Breast epithelium (tissue), 3 donors: ENCODE results near the gene TXNRD1.

ENCODE experiments used
- POLR2A ChIP-seq: fragments of 450-650 bp; IDR thresholded peaks from one replicate; pipeline ENCODE4 v1.6.1; 2016; ENCODE audit warnings: antibody characterized with exemption, mild to moderate bottlenecking, moderate library complexity
- POLR2AphosphoS5 ChIP-seq, 3 donors: sonication (generic); formaldehyde crosslinking; IDR thresholded peaks; one replicate each; pipeline ENCODE4 v1.6.1; 2017; ENCODE audit warnings: antibody characterized with exemption in 3 of 3
- TF ChIP-seq, protein P1 (sequence below), 3 donors: fragments of 450-650 bp; IDR thresholded peaks; one replicate each; pipeline ENCODE4 v1.5.1; 2016 to 2017; ENCODE audit warnings: antibody characterized with exemption in 3 of 3, mild to moderate bottlenecking in 3 of 3, moderate library complexity in 3 of 3

DNA sequence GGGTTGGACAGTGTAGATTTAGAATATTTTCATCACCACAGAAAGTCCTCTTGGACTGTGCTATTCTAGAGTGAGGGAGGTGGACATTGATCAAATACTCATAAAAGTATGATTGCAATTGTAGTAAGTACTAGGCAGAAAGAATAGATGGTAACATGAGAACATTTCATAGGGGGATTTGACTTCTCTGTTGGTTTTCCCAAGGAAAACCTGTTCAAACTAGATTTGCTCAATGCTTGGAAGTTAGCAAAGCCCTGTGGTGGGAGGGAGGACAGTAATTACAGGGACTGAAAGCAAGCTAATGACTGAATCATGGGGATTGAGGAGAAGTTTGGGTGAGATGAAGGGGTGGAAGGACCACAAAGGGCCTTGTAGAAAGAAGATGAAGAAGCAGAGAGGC, 63.6 kb downstream of the TXNRD1 start:
- TF ChIP-seq, protein P1, sequence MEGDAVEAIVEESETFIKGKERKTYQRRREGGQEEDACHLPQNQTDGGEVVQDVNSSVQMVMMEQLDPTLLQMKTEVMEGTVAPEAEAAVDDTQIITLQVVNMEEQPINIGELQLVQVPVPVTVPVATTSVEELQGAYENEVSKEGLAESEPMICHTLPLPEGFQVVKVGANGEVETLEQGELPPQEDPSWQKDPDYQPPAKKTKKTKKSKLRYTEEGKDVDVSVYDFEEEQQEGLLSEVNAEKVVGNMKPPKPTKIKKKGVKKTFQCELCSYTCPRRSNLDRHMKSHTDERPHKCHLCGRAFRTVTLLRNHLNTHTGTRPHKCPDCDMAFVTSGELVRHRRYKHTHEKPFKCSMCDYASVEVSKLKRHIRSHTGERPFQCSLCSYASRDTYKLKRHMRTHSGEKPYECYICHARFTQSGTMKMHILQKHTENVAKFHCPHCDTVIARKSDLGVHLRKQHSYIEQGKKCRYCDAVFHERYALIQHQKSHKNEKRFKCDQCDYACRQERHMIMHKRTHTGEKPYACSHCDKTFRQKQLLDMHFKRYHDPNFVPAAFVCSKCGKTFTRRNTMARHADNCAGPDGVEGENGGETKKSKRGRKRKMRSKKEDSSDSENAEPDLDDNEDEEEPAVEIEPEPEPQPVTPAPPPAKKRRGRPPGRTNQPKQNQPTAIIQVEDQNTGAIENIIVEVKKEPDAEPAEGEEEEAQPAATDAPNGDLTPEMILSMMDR (IDR thresholded peaks at IDR 0.05) = no peak
- TF ChIP-seq POLR2AphosphoS5 (IDR thresholded peaks at IDR 0.05) (no peak), POLR2A (no peak)
